Activated CD4-positive, CD25-positive, alpha-beta regulatory T cell treated with anti-CD3 and anti-CD28 coated beads, Interleukin-2, amount 50 U/mL, for 24 hours (primary cell): ENCODE data around the gene RPS6KA5.
"Not testable (repeated sequence)": the region's sequence is repeated elsewhere in the genome, so short reads cannot be mapped to it uniquely, and the experiment has no call there.

ENCODE experiments used
- ATAC-seq, 2 donors: fragments of 150-1000 bp; cut with Tn5 transposase; one replicate each; pipeline ENCODE4 v1.10.0; 2021; ENCODE audit warnings: mild to moderate bottlenecking in 1 of 2, moderate library complexity in 1 of 2

The RPS6KA5 gene

DNA sequence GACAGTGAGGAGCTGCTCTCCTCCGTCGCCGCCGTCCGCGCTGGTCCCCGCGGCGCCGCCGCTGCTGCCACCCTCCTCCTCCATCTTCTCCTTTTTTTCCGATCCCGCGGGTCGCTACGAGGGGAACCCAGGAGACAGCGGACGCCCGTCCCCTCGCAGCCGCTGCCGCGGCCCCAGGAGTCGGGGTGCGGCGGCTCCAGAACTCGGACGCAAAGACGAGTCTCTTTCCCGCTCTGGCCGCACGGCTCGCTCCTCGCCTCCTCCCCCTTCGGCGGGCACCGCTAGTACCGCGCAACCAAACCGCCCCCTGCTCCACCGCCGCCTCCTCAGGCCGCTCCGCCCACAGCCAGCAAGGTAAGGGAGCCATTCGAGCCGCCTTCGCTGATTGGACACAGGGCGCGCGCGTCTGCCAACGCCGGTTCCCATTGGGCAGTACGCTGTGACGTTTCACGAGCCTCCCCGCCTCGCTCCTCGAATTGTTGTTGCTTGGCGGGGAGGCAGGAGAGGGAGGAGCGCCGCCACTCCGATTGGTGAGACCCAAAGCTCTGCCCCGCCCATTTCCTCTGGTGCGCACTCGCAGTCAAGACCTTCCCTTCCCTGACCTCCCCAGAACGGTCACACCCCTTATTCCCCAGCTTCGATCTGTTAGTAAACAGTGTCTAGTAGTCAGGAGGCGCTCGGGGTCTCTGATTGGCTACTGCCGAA, at the start of gene RPS6KA5:
TSS of gene RPS6KA5 (minus strand) at position 291 of the 705 bp plus-strand sequence. CDS start at position 84, 207 bp downstream.
- peak; percentile 83 to 84 for ATAC-seq

GRCh38 chr14:91108941-91109611, 48.6 kb upstream of the RPS6KA5 start:
- peak; percentile 44 to 63 for ATAC-seq

DNA sequence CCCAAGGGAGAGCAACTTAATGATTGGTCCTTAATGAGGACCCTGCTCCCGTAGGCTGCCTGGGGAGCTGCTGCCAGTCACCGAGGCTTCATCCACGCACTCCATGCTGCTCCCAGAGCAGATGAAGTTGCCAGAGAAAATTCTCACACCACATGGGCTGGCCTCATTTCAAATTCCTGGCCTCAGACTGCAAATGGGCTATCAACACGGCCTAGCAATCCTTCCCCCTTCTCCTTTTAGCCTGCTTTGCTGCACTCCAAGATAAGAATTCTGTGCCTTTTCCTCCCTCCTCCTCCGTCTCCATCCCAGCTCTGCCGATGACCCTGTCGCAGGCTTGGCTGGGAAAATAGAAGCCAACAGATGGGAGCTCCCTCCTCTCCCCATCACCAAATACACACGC, 42.7 kb upstream of the RPS6KA5 start:
- no peak for ATAC-seq

DNA sequence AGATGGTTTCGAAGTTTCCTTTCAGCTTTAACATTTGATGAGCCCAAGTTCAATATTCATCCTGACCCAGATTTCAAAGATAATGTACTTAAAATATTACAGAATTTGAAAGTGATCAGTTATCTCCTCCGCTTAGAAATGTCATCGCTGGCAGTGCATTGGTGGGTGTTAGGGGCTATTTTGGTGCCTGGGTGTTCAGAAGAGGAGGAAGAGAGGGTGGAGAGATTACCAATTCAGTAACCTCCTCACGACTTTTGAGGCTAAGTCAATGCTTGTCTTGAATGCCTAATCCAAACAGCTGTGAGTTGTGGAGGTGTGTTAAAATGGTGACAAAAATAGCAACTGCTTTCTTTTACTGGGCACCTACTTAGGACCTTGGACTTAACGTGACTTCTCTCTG, 39.7 kb upstream of the RPS6KA5 start:
- peak; percentile 71 to 88 for ATAC-seq

- no peak for ATAC-seq
Measured at GRCh38 chr14:91098591-91098990, 38.1 kb upstream of the RPS6KA5 start.

GRCh38 chr14:91097657-91098056, 37.2 kb upstream of the RPS6KA5 start:
- ATAC-seq: not testable (repeated sequence)

DNA sequence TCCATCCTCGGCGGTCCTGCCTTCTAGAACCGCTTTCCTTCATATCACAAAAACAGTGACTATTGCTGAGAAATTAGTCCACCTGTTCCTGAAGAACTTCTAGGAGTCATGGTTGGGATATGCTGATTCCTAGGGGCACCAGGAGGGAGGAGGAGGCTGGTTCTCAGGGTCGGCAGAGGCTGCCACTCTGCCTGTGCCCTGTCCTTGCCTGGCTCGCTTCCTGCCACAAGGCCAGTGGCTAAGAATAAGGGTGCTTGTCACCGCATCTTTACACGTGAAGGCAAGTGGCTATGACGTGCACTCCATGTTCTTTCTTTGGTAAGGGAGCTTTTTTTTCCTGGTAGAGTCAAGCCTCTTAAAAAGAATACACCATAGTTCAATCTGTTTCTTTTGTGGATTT, 34.7 kb upstream of the RPS6KA5 start:
- ATAC-seq: no peak

DNA sequence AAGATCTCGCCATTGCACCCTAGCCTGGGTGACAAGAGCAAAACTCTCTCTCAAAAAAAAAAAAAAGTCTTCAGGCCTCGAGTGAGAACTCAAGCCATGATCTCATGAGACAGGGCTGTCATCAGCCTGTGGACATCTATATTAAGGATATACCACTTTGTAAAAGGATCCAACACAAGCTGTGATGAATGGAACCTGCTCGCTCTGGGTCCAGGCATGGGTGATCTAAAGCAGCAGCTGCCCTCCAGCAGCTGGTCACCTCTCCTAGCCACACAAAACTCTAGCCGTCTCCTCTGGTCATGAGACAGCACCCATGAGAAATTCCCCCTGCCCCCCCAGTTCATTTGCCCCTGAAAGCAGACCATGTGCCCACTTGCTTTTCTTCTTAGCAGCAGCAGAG, 34.3 kb upstream of the RPS6KA5 start:
- ATAC-seq: no peak

- ATAC-seq: not testable (repeated sequence)
Measured at GRCh38 chr14:91093743-91094472, 33.5 kb upstream of the RPS6KA5 start.

DNA sequence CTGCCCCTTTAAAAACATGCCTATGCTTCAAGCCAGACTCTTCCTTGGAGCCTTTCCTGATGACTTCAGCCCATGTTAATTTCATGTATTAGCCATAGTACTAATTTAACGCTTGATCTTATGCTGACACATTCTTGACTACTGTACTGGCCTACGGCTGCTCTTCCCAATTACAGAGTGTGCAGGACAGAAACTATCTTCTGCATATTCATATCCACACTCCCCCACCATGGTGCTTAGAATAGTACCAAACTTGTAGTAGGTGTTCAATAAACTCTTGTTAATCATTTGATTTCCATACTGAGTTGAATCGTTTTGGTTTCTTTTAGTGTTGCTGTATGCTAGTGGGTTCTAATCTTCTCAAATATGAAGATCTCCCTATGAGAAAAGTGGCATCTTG, 31.6 kb upstream of the RPS6KA5 start:
- peak in 1 of 2 donors; percentile 24 for ATAC-seq

- ATAC-seq: no peak
Measured at GRCh38 chr14:91090743-91091142, 30.3 kb upstream of the RPS6KA5 start.

- no peak for ATAC-seq
Measured at GRCh38 chr14:91089958-91090535, 29.6 kb upstream of the RPS6KA5 start.

GRCh38 chr14:91088585-91089235, 28.3 kb upstream of the RPS6KA5 start:
- no peak for ATAC-seq

DNA sequence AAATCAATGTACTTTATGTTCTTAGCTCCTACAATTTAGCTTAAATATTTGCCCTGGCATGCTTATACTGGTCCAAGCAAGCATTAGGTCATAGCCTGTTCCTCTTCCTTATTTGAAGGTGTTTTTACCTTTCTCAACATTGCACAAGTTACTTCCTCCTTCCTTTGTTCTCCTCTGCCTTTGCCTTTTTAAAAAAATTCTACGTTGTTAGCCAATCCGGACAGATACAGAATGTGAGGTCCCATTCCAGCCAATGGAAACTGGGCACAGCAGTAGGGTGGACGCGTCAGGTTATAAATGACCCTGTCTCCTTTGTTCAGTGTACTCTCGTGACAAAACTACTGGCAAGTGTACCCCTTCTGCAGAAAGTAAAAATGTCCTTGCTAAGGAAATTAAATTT, 27.0 kb upstream of the RPS6KA5 start:
- not testable (repeated sequence) for ATAC-seq

GRCh38 chr14:91084516-91084915, 24.1 kb upstream of the RPS6KA5 start:
- no peak for ATAC-seq

DNA sequence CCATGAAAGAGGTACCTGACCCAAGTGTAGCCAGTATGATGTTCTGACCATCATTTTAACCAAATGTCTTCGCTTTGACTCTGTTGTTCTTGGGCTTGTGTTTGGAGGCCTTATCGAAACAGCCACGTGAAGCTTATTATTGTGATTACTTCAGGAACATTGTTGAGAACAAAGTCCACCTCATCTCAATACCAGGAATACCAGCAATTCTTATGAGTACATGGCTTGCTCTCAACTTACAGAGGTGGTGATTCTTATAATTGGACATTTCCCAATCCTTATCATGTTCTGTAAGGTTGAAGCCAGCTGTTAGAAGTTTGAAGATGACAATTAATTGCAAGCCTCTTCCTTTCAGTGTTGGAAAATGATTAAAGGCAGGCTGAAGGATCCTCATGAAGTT, 21.8 kb upstream of the RPS6KA5 start:
- no peak for ATAC-seq

DNA sequence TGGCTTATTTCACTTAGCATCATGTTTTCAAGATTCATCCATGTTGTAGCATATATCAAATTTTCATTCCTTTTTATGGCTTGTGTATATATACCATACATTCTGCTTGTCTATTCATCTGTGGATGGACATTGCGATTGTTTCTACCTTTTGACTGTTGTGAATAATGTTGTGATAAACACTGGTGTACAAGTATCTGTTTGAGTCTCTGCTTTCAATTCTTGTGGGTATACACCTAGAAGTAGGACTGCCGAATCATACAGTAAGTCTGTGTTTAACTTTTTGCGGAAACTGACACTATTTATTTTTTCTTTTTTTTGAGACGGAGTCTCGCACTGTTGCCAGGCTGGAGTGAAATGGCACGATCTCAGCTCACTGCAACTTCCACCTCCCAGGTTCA, 19.6 kb upstream of the RPS6KA5 start:
- ATAC-seq: no peak

DNA sequence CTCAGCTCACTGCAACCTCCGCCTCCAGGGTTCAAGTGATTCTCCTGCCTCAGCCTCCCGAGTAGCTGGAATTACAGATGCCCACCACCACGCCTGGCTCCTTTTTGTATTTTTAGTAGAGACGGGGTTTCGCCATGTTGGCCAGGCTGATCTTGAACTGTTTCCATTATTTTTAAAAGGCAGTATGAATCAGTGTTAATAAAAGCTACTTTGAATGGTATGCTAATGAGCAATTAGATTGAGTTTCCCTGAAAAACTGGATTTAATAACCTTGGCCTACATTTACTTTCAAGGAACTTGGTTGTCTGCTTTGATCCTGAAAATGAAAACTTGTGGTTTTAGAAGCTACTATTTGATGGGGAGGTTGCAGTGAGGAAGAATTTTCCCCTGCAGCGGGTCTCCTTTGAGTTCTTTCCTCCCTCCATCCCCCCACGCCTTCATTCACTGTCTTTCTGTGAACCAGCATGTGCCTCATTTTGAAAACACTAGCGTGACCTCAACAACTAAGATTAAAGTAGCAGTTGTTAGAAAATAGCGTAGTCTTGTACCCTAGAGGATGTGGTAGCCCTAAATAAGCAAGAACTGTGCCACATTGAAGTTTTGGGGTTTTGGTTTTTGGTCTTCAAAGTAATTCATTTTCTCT, 17.8 kb upstream of the RPS6KA5 start:
- ATAC-seq: peak; percentile 95 to 99

- ATAC-seq: no peak
Measured at GRCh38 chr14:91075553-91075952, 15.1 kb upstream of the RPS6KA5 start.

DNA sequence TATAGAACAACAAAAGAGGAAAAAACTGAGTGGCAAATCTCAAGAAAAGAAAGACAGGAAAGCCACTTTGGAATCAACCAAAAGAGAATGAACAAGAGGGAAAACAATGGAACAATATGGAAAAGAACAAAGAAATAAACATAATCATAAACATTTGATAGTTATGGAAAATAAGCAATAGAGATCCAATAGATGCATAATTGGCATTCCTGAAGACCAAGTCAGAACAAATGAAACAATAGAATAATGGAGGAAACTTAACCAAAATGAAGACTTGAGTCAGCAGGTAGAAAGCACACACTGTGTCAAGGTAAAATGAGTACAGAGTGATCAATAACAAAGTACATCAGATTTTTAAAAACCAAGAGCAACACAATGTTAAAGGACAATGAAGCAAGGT, 10.1 kb upstream of the RPS6KA5 start:
- ATAC-seq: no peak

DNA sequence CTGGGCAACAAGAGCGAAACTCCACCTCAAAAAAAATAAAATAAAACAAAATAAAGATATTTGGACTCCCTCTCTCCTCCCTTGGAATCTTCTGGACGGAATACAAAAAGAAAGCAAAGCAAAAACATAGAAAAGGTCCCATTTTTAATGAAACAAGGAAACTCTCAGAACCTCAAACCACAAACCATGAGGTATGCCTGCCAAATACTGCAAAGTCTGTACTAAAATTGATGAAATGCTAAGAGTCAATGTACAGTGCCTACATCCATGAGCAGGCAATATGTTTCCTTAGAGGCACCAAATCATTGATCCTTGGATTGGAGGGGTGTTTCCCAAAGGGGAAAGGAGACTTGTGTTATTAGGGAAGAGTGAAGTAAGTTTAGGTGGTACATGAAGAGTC, 8.2 kb upstream of the RPS6KA5 start:
- ATAC-seq: no peak

GRCh38 chr14:91067186-91067585, 6.7 kb upstream of the RPS6KA5 start:
- peak; percentile 54 to 63 for ATAC-seq
